Smooth muscle cell (in vitro differentiated cells): ENCODE measurements around the gene CNKSR3. TPM values are rescaled to one million over a fixed set of nuclear protein-coding genes. Genes with fewer than 3 reads are reported as not detected.

ENCODE experiments used
- DNase-seq: peaks from one replicate; lab custom pipeline; 2025; ENCODE audit not compliant: unreplicated experiment; lab: John Stamatoyannopoulos, UW
- H2AFZ ChIP-seq: fragments of 200-600 bp; sonication (generic); 2 replicates; pipeline ENCODE4 v1.6.0; 2016; ENCODE audit warnings: antibody characterized with exemption, low read depth, mild to moderate bottlenecking
- H3F3A ChIP-seq: fragments of 200-600 bp; sonication (generic); 2 replicates; pipeline ENCODE4 v1.6.0; 2017; ENCODE audit warnings: antibody characterized with exemption, low read depth
- H3K27ac ChIP-seq: fragments of 200-600 bp; sonication (generic); 2 replicates; pipeline ENCODE4 v1.5.1; 2016; ENCODE audit warnings: low read depth, mild to moderate bottlenecking
- H3K27me3 ChIP-seq: fragments of 200-600 bp; sonication (generic); 2 replicates; pipeline ENCODE4 v1.6.1; 2016; ENCODE audit warnings: low read depth, mild to moderate bottlenecking
- H3K36me3 ChIP-seq: fragments of 200-600 bp; sonication (generic); 2 replicates; pipeline ENCODE4 v1.5.1; 2016; ENCODE audit warnings: low read depth
- H3K4me1 ChIP-seq: fragments of 200-600 bp; sonication (generic); 2 replicates; pipeline ENCODE4 v1.5.1; 2016; ENCODE audit warnings: low read depth
- H3K4me2 ChIP-seq: fragments of 200-600 bp; sonication (generic); 2 replicates; pipeline ENCODE4 v1.6.0; 2016; ENCODE audit warnings: mild to moderate bottlenecking
- H3K4me3 ChIP-seq: fragments of 200-600 bp; sonication (generic); 2 replicates; pipeline ENCODE4 v1.5.1; 2016; ENCODE audit warnings: mild to moderate bottlenecking
- H3K79me2 ChIP-seq: fragments of 200-600 bp; sonication (generic); 2 replicates; pipeline ENCODE4 v1.6.0; 2016; ENCODE audit warnings: low read depth, mild to moderate bottlenecking
- H3K9ac ChIP-seq: fragments of 200-600 bp; sonication (generic); 2 replicates; pipeline ENCODE4 v1.6.0; 2016; ENCODE audit warnings: low read depth
- H3K9me3 ChIP-seq: fragments of 200-600 bp; sonication (generic); replicated peaks from 2 replicates; pipeline ENCODE4 v1.5.1; 2016; ENCODE audit warnings: low read depth
- H4K20me1 ChIP-seq: fragments of 200-600 bp; sonication (generic); 2 replicates; pipeline ENCODE4 v1.6.0; 2016; ENCODE audit warnings: low read depth
- WGBS: methylation state at CpG from one replicate; pipeline ENCODE4 v1.1.7; 2016; ENCODE audit warnings: low lambda C conversion rate; 5-methylcytosine and 5-hydroxymethylcytosine counted together
- polyA plus RNA-seq: library from polyadenylated mRNA; unstranded; fragments of >200 nt; fragmentation: Nextera tagmentation; extraction: Ambion mirVana; gene quantifications from 2 replicates; pipeline ENCODE4 v1.2.1, GENCODE V29; 2016
- total RNA-seq: library from RNA; depleted of rRNA; stranded (reverse); fragments of >200 nt; gene quantifications from 2 replicates; pipeline ENCODE4 v1.2.3, GENCODE V29; 2014
- TF ChIP-seq, protein P1 (sequence below): fragments of 200-600 bp; sonication (generic); IDR thresholded peaks from 2 replicates; pipeline ENCODE4 v1.5.1; 2017; ENCODE audit warnings: borderline replicate concordance, mild to moderate bottlenecking, antibody characterized with exemption; ENCODE audit not compliant: insufficient read depth, poor library complexity, severe bottlenecking

Gene CNKSR3
- total and polyA plus RNA-seq, 2 experiments from 2014 or later, result 5.0 to 5.5 TPM

DNA sequence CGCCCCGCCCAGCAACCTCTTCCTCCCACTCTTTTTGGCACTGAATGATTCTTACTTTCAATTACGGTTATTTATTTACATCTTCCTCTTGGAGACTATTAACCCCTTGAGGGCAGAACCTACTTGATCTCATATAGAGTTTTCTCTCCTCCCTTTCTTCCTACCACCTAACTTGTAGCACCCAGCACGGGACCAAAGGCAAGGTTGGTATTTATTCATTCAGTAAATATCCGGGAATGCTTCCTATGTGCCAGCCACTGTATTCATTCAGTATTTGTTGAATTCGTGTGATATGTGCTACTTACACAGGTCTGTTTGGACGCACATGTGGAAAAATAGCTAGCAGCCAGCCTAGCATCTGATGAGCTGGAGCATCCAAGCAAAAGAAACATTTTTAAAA is 1.3 kb upstream of the CNKSR3 start:
- H3K79me2 ChIP-seq, result peaks cover 25% of the 10 kb centered on the region
- H3F3A ChIP-seq, result peaks cover 5% of the 10 kb centered on the region
- no peaks in the 10 kb centered on the region for H3K9me3 ChIP-seq
- no peak overlapping the region for H3K27ac ChIP-seq
- H3K36me3 ChIP-seq, result no peaks in the 10 kb centered on the region
- TF ChIP-seq, protein P1, sequence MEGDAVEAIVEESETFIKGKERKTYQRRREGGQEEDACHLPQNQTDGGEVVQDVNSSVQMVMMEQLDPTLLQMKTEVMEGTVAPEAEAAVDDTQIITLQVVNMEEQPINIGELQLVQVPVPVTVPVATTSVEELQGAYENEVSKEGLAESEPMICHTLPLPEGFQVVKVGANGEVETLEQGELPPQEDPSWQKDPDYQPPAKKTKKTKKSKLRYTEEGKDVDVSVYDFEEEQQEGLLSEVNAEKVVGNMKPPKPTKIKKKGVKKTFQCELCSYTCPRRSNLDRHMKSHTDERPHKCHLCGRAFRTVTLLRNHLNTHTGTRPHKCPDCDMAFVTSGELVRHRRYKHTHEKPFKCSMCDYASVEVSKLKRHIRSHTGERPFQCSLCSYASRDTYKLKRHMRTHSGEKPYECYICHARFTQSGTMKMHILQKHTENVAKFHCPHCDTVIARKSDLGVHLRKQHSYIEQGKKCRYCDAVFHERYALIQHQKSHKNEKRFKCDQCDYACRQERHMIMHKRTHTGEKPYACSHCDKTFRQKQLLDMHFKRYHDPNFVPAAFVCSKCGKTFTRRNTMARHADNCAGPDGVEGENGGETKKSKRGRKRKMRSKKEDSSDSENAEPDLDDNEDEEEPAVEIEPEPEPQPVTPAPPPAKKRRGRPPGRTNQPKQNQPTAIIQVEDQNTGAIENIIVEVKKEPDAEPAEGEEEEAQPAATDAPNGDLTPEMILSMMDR, result no peak
- peaks cover 7% of the 10 kb centered on the region for H4K20me1 ChIP-seq
- no peak overlapping the region for H3K9ac ChIP-seq
- no peak for DNase-seq
- peaks cover 22% of the 10 kb centered on the region for H3K4me1 ChIP-seq
- WGBS, result 60% methylated on average over 5 of the region's 7 CpGs
- peak overlapping the region; percentile 19 for H3K4me3 ChIP-seq
- no peaks in the 10 kb centered on the region for H3K27me3 ChIP-seq
- peak overlapping the region; percentile 14 for H3K4me2 ChIP-seq
- H2AFZ ChIP-seq, result no peak overlapping the region

DNA sequence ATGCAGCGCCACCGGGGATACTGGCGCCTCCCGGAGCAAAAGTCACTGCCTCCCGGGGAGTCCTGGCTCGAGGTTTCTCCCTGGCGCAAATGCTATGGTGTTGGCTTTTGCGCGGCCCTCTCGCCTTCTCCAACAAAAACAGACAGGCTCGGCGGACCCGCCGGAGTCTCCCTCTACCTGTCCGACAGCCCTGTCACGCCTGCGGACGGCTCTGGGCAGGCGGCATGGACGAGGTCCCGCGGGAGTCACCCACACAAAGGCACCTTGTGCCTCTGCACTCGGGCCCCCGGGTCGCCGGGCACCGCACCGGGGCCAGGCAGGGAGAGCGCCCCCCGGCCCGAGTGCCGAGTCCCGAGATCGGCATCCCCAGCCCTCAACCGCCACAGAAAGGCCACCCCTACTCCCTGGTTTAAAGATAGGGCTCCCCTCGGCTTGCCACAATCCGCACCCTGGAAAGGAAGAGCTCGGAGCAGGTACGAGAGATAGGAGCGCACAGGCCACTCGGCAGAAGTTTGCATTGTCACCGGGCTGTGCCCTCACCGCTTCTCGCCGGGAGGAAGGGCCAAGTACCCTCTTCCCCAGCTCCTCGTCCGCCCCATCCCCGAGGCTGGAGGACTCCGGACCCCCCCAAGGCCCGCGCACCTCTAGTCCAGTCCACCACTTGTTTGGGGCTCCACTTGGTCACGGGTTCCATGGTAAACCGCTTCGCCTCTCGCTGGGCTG is 903 bp downstream of the CNKSR3 start:
- TF ChIP-seq, protein P1, result no peak
- peak; percentile 40 for DNase-seq
- Histone ChIP-seq H3K79me2 (peaks cover 35% of the 10 kb centered on the region), H4K20me1 (peaks cover 21% of the 10 kb centered on the region), H3F3A (peaks cover 5% of the 10 kb centered on the region), H3K27ac (peak overlapping the region; percentile 71), H3K4me3 (peak overlapping the region; percentile 84), H3K4me2 (peak overlapping the region; percentile 96), H3K9me3 (no peaks in the 10 kb centered on the region), H2AFZ (peak overlapping the region; percentile 93), H3K4me1 (peaks cover 22% of the 10 kb centered on the region), H3K27me3 (no peaks in the 10 kb centered on the region), H3K9ac (peak overlapping the region; percentile 44), H3K36me3 (no peaks in the 10 kb centered on the region)
- under 1% methylated on average over 53 of the region's 55 CpGs for WGBS

DNA sequence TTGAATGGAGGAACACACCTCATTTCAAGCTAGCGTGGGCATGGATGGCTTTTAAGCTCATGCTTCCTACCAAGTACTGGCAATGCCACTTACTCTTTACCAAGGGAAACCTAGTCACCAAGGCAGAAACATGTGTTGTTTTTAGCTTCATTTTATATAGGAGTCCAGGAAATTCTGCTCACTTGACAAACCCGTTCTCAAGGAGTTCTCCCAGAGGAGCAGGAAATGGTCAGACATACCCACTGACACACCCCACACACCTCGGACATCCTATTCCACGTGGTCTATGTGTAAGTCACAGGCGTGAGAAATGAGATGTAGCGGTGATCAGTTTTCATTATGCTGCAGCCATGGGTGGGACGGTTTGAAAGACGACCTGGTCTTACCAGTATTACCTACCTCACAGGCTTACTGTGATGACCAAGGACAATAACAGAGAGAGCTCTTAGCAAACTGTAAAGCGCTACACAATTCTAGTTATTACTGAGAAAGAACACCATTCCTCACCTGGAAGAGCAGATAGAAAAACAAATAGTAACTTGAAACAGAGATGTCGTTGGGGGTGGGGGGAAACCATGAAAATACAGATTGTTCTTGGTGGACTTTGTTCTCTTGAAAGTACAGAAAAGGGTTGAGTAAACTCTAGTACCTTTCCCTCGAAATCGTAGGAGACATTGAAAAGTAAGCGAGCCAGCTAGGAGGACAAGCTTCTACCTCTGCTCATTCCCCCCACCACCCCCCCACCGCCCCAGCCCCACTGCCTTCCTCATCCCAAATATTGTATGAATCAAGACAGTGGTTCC is 1.7 kb downstream of the CNKSR3 start:
- Histone ChIP-seq H3K4me1 (peaks cover 17% of the 10 kb centered on the region), H4K20me1 (peaks cover 29% of the 10 kb centered on the region)

More for the DNA sequence above, 1.7 kb downstream of the CNKSR3 start:
- TF ChIP-seq, protein P1, result no peak
- peak overlapping the region; percentile 93 for H2AFZ ChIP-seq
- no peaks in the 10 kb centered on the region for H3K9me3 ChIP-seq
- no peak overlapping the region for H3K27ac ChIP-seq
- peak overlapping the region; percentile 84 for H3K4me3 ChIP-seq
- H3K79me2 ChIP-seq, result peaks cover 36% of the 10 kb centered on the region
- peak overlapping the region; percentile 96 for H3K4me2 ChIP-seq
- 40% methylated on average over 14 of the region's 14 CpGs for WGBS
- no peaks in the 10 kb centered on the region for H3K36me3 ChIP-seq
- no peak for DNase-seq
- H3K9ac ChIP-seq, result peak overlapping the region; percentile 44
- no peaks in the 10 kb centered on the region for H3K27me3 ChIP-seq
- peaks cover 5% of the 10 kb centered on the region for H3F3A ChIP-seq
